ENCODE results near the gene LIMCH1. TPM values are rescaled to one million over a fixed set of nuclear protein-coding genes. Genes with fewer than 3 reads are reported as not detected.

LIMCH1 gene
- polyA plus RNA-seq, 1 of the 3 experiments (the other 2 are of a cell fraction), result 1.2 TPM

DNA sequence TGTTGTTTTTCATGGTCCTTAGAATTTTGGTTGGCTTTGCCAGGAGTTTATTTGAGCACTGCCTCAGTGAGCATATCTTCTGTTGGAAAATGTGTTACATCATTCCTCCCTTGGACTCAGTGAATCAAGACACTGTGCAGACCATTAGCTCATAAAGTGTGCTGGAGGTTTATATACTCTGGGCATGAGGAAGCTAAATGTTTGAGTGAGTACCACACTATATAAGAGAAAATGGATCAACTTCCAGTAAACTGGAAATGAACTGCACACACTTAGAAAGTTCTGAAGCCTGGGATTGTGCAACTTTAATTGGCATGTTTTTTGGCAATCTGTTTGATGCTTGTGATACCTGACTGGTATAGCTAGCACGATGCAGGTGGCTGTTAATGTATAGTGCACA is 75.9 kb downstream of the LIMCH1 start:
- Histone ChIP-seq H3K9me2 (no peaks in the 10 kb centered on the region), H3K27me3 (ENCODE audit: insufficient read depth) (no peaks in the 10 kb centered on the region), H3F3A (replicated peaks; ENCODE audit: insufficient read depth) (peaks cover 4% of the 10 kb centered on the region), H3K4me3 (ENCODE audit: low read depth in 2 of 2, low read length in 1 of 2) (no peak overlapping the region), H4K20me1 (ENCODE audit: insufficient read depth) (no peaks in the 10 kb centered on the region), H3K79me2 (ENCODE audit: insufficient read depth) (no peaks in the 10 kb centered on the region), H3K36me3 (replicated peaks in 1 of 2; ENCODE audit: control insufficient read depth in 1 of 2, insufficient read depth in 2 of 2, low read length in 1 of 2) (no peaks in the 10 kb centered on the region), H3K4me2 (no peak overlapping the region), H3K9me3 (no peaks in the 10 kb centered on the region), H2AFZ (ENCODE audit: low read depth) (no peak overlapping the region), H3K9ac (no peak overlapping the region), H3K27ac (ENCODE audit: low read depth in 2 of 2, low read length in 1 of 2) (peak overlapping the region in 1 of 2 experiments; percentile 89; a peak in 2 of 4 replicates), H3K4me1 (ENCODE audit: control insufficient read depth in 1 of 2, insufficient read depth in 2 of 2, low read depth in 1 of 2, low read length in 1 of 2) (peaks cover 0 to 20% of the 10 kb centered on the region in 2 experiments; a peak in 3 of 4 replicates)
- ChIA-PET CTCF (interaction anchor here (0.7 to 2.1 kb wide), 4 partner anchors 30 to 247 kb away, joined by 3 to 5 read pairs (median 4); no protein-coding TSS in a partner anchor), POLR2A (interaction anchor here (0.6 kb wide), 1 partner anchor 358 kb away, joined by 3 read pairs; no protein-coding TSS in a partner anchor)
- TF ChIP-seq CHD2 (IDR thresholded peaks at IDR 0.05; ENCODE audit: low read length, partially characterized antibody), result no peak
- no peak for TF ChIP-seq NFIC (IDR thresholded peaks at IDR 0.05; ENCODE audit: borderline replicate concordance)
- no peak for TF ChIP-seq RCOR1 (IDR thresholded peaks at IDR 0.05; ENCODE audit: low read length)
- WGBS (ENCODE audit: low lambda C conversion rate), result 25% methylated on average over 1 of the region's 1 CpG
- DNase-seq, result no peak

DNA sequence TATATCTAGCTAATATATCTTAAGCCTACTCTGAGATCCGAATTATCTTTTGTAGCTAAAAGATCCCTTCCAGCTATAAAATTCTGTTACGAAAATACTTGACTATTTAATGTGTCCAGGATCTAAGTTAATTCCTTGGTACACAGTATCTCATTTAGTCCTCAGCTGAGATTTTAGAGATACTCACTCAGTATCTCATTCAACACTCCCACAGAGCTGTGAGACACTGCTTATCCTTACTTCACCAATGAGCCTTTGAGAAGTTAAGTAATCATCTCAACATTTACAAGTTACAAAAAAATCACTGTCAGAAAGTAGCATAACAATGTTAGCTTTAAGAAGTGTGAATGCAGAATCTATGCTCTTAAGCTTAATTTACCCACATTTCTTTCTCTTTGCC is 76.6 kb downstream of the LIMCH1 start:
- no peaks in the 10 kb centered on the region for H4K20me1 ChIP-seq (ENCODE audit: insufficient read depth)
- no peak overlapping the region for H3K4me3 ChIP-seq (ENCODE audit: low read depth in 2 of 2, low read length in 1 of 2)
- no peak for DNase-seq
- H3K27ac ChIP-seq (ENCODE audit: low read depth in 2 of 2, low read length in 1 of 2), result no peak overlapping the region
- 55% methylated on average over 2 of the region's 2 CpGs for WGBS (ENCODE audit: low lambda C conversion rate)
- H3K9me3 ChIP-seq, result no peaks in the 10 kb centered on the region
- TF ChIP-seq GABPA (IDR thresholded peaks at IDR 0.05; ENCODE audit: low read depth), result no peak
- TF ChIP-seq, protein P1, sequence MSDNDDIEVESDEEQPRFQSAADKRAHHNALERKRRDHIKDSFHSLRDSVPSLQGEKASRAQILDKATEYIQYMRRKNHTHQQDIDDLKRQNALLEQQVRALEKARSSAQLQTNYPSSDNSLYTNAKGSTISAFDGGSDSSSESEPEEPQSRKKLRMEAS (IDR thresholded peaks at IDR 0.05; ENCODE audit: low read depth), result no peak
- TF ChIP-seq, protein P2, sequence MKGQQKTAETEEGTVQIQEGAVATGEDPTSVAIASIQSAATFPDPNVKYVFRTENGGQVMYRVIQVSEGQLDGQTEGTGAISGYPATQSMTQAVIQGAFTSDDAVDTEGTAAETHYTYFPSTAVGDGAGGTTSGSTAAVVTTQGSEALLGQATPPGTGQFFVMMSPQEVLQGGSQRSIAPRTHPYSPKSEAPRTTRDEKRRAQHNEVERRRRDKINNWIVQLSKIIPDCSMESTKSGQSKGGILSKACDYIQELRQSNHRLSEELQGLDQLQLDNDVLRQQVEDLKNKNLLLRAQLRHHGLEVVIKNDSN (IDR thresholded peaks at IDR 0.05; ENCODE audit: borderline replicate concordance, low read depth), result no peak
- no peak for TF ChIP-seq FOSL2 (IDR thresholded peaks at IDR 0.05; ENCODE audit: borderline replicate concordance, low read depth)
- no peak for TF ChIP-seq POLR2AphosphoS5 (IDR thresholded peaks at IDR 0.05; ENCODE audit: low read depth, low read length)
- no peak for TF ChIP-seq ELF1 (IDR thresholded peaks at IDR 0.05)
- TF ChIP-seq SMC3 (IDR thresholded peaks at IDR 0.05; ENCODE audit: low read depth, low read length), result no peak
- TF ChIP-seq, protein P3, sequence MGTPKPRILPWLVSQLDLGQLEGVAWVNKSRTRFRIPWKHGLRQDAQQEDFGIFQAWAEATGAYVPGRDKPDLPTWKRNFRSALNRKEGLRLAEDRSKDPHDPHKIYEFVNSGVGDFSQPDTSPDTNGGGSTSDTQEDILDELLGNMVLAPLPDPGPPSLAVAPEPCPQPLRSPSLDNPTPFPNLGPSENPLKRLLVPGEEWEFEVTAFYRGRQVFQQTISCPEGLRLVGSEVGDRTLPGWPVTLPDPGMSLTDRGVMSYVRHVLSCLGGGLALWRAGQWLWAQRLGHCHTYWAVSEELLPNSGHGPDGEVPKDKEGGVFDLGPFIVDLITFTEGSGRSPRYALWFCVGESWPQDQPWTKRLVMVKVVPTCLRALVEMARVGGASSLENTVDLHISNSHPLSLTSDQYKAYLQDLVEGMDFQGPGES (IDR thresholded peaks at IDR 0.05; ENCODE audit: low read depth, low read length), result no peak
- TF ChIP-seq FOXM1 (IDR thresholded peaks at IDR 0.05; ENCODE audit: low read depth), result no peak
- TF ChIP-seq TAF1 (IDR thresholded peaks at IDR 0.05; ENCODE audit: borderline replicate concordance, low read depth, low read length), result no peak
- TF ChIP-seq, protein P4, sequence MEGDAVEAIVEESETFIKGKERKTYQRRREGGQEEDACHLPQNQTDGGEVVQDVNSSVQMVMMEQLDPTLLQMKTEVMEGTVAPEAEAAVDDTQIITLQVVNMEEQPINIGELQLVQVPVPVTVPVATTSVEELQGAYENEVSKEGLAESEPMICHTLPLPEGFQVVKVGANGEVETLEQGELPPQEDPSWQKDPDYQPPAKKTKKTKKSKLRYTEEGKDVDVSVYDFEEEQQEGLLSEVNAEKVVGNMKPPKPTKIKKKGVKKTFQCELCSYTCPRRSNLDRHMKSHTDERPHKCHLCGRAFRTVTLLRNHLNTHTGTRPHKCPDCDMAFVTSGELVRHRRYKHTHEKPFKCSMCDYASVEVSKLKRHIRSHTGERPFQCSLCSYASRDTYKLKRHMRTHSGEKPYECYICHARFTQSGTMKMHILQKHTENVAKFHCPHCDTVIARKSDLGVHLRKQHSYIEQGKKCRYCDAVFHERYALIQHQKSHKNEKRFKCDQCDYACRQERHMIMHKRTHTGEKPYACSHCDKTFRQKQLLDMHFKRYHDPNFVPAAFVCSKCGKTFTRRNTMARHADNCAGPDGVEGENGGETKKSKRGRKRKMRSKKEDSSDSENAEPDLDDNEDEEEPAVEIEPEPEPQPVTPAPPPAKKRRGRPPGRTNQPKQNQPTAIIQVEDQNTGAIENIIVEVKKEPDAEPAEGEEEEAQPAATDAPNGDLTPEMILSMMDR (IDR thresholded peaks at IDR 0.05), result no peak
- no peak for TF ChIP-seq RCOR1 (IDR thresholded peaks at IDR 0.05; ENCODE audit: low read length)
- TF ChIP-seq NRF1 (IDR thresholded peaks at IDR 0.05; ENCODE audit: low read depth, low read length), result no peak
- TF ChIP-seq, protein P5, sequence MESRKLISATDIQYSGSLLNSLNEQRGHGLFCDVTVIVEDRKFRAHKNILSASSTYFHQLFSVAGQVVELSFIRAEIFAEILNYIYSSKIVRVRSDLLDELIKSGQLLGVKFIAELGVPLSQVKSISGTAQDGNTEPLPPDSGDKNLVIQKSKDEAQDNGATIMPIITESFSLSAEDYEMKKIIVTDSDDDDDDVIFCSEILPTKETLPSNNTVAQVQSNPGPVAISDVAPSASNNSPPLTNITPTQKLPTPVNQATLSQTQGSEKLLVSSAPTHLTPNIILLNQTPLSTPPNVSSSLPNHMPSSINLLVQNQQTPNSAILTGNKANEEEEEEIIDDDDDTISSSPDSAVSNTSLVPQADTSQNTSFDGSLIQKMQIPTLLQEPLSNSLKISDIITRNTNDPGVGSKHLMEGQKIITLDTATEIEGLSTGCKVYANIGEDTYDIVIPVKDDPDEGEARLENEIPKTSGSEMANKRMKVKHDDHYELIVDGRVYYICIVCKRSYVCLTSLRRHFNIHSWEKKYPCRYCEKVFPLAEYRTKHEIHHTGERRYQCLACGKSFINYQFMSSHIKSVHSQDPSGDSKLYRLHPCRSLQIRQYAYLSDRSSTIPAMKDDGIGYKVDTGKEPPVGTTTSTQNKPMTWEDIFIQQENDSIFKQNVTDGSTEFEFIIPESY (IDR thresholded peaks at IDR 0.05; ENCODE audit: borderline replicate concordance, low read depth), result no peak
- TF ChIP-seq SIN3A (IDR thresholded peaks at IDR 0.05; ENCODE audit: borderline replicate concordance, low read depth, low read length), result no peak
- no peaks in the 10 kb centered on the region for H3K79me2 ChIP-seq (ENCODE audit: insufficient read depth)
- H3K4me1 ChIP-seq (ENCODE audit: control insufficient read depth in 1 of 2, insufficient read depth in 2 of 2, low read depth in 1 of 2, low read length in 1 of 2), result peaks cover 0 to 18% of the 10 kb centered on the region in 2 experiments; a peak in 3 of 4 replicates
- CTCF ChIA-PET, result interaction anchor here (0.7 to 2.1 kb wide), 5 partner anchors 9 to 248 kb away, joined by 3 to 5 read pairs (median 3); no protein-coding TSS in a partner anchor
- POLR2A ChIA-PET, result no interaction called here
- H3K9ac ChIP-seq, result no peak overlapping the region
- peaks cover 4% of the 10 kb centered on the region for H3F3A ChIP-seq (replicated peaks; ENCODE audit: insufficient read depth)
- H2AFZ ChIP-seq (ENCODE audit: low read depth), result no peak overlapping the region
- H3K27me3 ChIP-seq (ENCODE audit: insufficient read depth), result no peaks in the 10 kb centered on the region
- H3K4me2 ChIP-seq, result no peak overlapping the region
- no peaks in the 10 kb centered on the region for H3K36me3 ChIP-seq (replicated peaks in 1 of 2; ENCODE audit: control insufficient read depth in 1 of 2, insufficient read depth in 2 of 2, low read length in 1 of 2)
- no peaks in the 10 kb centered on the region for H3K9me2 ChIP-seq
